ENCODE measurements around the gene FHIP1A. TPM values are rescaled to one million over a fixed set of nuclear protein-coding genes. Genes with fewer than 3 reads are reported as not detected.

FHIP1A gene
- polyA plus RNA-seq, 1 of the 3 experiments (the other 2 are of a cell fraction): 1.3 TPM

DNA sequence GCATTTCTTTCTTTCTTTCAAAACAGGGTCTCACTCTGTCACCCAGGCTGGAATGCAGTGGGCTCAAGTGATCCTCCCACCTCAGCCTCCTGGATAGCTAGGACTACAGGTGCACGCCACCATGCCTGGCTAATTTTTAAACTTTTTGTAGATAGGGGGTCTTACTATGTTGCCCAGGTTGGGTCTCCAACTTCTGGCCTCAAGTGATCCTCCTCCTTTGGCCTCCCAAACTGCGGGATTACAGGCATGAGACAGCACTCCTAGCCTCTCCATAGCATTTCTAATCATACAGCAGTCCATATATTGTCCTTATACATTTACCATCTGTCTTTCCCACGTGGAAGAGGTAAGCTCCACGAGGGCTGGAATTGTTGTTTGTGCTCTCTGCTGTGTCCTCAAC is 2.0 kb upstream of the FHIP1A start:
- peaks cover 0 to 15% of the 10 kb centered on the region in 2 experiments; a peak in 1 of 4 replicates for H3K4me1 ChIP-seq (ENCODE audit: control insufficient read depth in 1 of 2, insufficient read depth in 2 of 2, low read depth in 1 of 2, low read length in 1 of 2)
- H3K79me2 ChIP-seq (ENCODE audit: insufficient read depth): no peaks in the 10 kb centered on the region
- DNase-seq: no peak
- ChIA-PET CTCF (no interaction called here), POLR2A (no interaction called here)
- H3K4me3 ChIP-seq (ENCODE audit: low read depth in 2 of 2, low read length in 1 of 2): no peak overlapping the region
- no peaks in the 10 kb centered on the region for H3K27me3 ChIP-seq (ENCODE audit: insufficient read depth)
- H3K9me3 ChIP-seq: no peaks in the 10 kb centered on the region
- H3K4me2 ChIP-seq: no peak overlapping the region
- peaks cover 6% of the 10 kb centered on the region for H3F3A ChIP-seq (replicated peaks; ENCODE audit: insufficient read depth)
- no peak overlapping the region for H3K27ac ChIP-seq (ENCODE audit: low read depth in 2 of 2, low read length in 1 of 2)
- TF ChIP-seq FOXJ3 (CRISPR knock-in tag; IDR thresholded peaks at IDR 0.05) (no peak), TAF1 (IDR thresholded peaks at IDR 0.05; ENCODE audit: borderline replicate concordance, low read depth, low read length) (no peak), GATA2 (CRISPR knock-in tag; IDR thresholded peaks at IDR 0.05) (no peak), RCOR1 (IDR thresholded peaks at IDR 0.05; ENCODE audit: low read length) (no peak), FOSL2 (IDR thresholded peaks at IDR 0.05; ENCODE audit: borderline replicate concordance, low read depth) (no peak), POLR2AphosphoS5 (IDR thresholded peaks at IDR 0.05; ENCODE audit: low read depth, low read length) (no peak), YY1 (IDR thresholded peaks at IDR 0.05; ENCODE audit: low read depth) (no peak), RXRA (IDR thresholded peaks at IDR 0.05; ENCODE audit: borderline replicate concordance, low read depth) (no peak), FOXM1 (IDR thresholded peaks at IDR 0.05; ENCODE audit: low read depth) (no peak), CHD2 (IDR thresholded peaks at IDR 0.05; ENCODE audit: low read length, partially characterized antibody) (no peak)
- TF ChIP-seq, protein P1, sequence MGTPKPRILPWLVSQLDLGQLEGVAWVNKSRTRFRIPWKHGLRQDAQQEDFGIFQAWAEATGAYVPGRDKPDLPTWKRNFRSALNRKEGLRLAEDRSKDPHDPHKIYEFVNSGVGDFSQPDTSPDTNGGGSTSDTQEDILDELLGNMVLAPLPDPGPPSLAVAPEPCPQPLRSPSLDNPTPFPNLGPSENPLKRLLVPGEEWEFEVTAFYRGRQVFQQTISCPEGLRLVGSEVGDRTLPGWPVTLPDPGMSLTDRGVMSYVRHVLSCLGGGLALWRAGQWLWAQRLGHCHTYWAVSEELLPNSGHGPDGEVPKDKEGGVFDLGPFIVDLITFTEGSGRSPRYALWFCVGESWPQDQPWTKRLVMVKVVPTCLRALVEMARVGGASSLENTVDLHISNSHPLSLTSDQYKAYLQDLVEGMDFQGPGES (IDR thresholded peaks at IDR 0.05; ENCODE audit: low read depth, low read length): no peak
- TF ChIP-seq, protein P2, sequence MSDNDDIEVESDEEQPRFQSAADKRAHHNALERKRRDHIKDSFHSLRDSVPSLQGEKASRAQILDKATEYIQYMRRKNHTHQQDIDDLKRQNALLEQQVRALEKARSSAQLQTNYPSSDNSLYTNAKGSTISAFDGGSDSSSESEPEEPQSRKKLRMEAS (IDR thresholded peaks at IDR 0.05; ENCODE audit: low read depth): no peak
- TF ChIP-seq, protein P3, sequence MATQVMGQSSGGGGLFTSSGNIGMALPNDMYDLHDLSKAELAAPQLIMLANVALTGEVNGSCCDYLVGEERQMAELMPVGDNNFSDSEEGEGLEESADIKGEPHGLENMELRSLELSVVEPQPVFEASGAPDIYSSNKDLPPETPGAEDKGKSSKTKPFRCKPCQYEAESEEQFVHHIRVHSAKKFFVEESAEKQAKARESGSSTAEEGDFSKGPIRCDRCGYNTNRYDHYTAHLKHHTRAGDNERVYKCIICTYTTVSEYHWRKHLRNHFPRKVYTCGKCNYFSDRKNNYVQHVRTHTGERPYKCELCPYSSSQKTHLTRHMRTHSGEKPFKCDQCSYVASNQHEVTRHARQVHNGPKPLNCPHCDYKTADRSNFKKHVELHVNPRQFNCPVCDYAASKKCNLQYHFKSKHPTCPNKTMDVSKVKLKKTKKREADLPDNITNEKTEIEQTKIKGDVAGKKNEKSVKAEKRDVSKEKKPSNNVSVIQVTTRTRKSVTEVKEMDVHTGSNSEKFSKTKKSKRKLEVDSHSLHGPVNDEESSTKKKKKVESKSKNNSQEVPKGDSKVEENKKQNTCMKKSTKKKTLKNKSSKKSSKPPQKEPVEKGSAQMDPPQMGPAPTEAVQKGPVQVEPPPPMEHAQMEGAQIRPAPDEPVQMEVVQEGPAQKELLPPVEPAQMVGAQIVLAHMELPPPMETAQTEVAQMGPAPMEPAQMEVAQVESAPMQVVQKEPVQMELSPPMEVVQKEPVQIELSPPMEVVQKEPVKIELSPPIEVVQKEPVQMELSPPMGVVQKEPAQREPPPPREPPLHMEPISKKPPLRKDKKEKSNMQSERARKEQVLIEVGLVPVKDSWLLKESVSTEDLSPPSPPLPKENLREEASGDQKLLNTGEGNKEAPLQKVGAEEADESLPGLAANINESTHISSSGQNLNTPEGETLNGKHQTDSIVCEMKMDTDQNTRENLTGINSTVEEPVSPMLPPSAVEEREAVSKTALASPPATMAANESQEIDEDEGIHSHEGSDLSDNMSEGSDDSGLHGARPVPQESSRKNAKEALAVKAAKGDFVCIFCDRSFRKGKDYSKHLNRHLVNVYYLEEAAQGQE (IDR thresholded peaks at IDR 0.05; ENCODE audit: low read depth, low read length): no peak
- TF ChIP-seq, protein P4, sequence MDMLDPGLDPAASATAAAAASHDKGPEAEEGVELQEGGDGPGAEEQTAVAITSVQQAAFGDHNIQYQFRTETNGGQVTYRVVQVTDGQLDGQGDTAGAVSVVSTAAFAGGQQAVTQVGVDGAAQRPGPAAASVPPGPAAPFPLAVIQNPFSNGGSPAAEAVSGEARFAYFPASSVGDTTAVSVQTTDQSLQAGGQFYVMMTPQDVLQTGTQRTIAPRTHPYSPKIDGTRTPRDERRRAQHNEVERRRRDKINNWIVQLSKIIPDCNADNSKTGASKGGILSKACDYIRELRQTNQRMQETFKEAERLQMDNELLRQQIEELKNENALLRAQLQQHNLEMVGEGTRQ (IDR thresholded peaks at IDR 0.05; ENCODE audit: borderline replicate concordance, low read depth, low read length): no peak
- no peak overlapping the region for H2AFZ ChIP-seq (ENCODE audit: low read depth)
- H3K9me2 ChIP-seq: no peaks in the 10 kb centered on the region
- no peaks in the 10 kb centered on the region for H4K20me1 ChIP-seq (ENCODE audit: insufficient read depth)
- 100% methylated on average over 4 of the region's 4 CpGs for WGBS (ENCODE audit: low lambda C conversion rate)
- H3K9ac ChIP-seq: no peak overlapping the region
- no peaks in the 10 kb centered on the region for H3K36me3 ChIP-seq (replicated peaks in 1 of 2; ENCODE audit: control insufficient read depth in 1 of 2, insufficient read depth in 2 of 2, low read length in 1 of 2)

Measured in SK-N-SH (cell line).